PC-3 (cell line): ENCODE data around the gene PLEKHO1. TPM values are rescaled to one million over a fixed set of nuclear protein-coding genes. Genes with fewer than 3 reads are reported as not detected.

Experiments used
- ATAC-seq: fragments of 200-7000 bp; cut with Tn5 transposase; 2 replicates; pipeline ENCODE4 v1.9.1; 2020; ENCODE audit warnings: mild to moderate bottlenecking, moderate library complexity
- Bru-seq: library from RNA; stranded (reverse); fragments of 400-500 nt; gene quantifications from one replicate; lab custom pipeline; 2021; lab: Mats Ljungman, UMichigan
- BruChase-seq, 2 experiments: library from RNA; stranded (reverse); fragments of 400-500 nt; gene quantifications; one replicate each; lab custom pipeline; 2021; lab: Mats Ljungman, UMichigan
- BruUV-seq: library from RNA; stranded (reverse); fragments of 400-500 nt; replicated peaks from 2 replicates; lab custom pipeline; 2021; lab: Mats Ljungman, UMichigan
- CTCF ChIA-PET: fragments of 300-600 bp; sonication (Branson Sonifier 250); formaldehyde crosslinking; loops from one replicate; lab custom pipeline; 2022; ENCODE audit warnings: antibody characterized with exemption; lab: Charles Lee
- POLR2A ChIA-PET: fragments of 300-600 bp; sonication (Branson Sonifier 250); formaldehyde crosslinking; loops from one replicate; lab custom pipeline; 2022; ENCODE audit warnings: antibody characterized with exemption; ENCODE audit not compliant: unreplicated experiment; lab: Charles Lee
- DNase-seq: peaks from one replicate; pipeline ENCODE4 v3.0.0-alpha.2; 2015
- H2AFZ ChIP-seq: fragments of 300-600 bp; sonication (generic); 2 replicates; pipeline ENCODE4 v1.6.0; 2016; ENCODE audit warnings: antibody characterized with exemption, low read length
- H3F3A ChIP-seq: fragments of 300-600 bp; sonication (generic); one replicate; pipeline ENCODE4 v1.6.0; 2017; ENCODE audit warnings: antibody characterized with exemption, low read length, control low read depth, mild to moderate bottlenecking; ENCODE audit not compliant: unreplicated experiment
- H3K27ac ChIP-seq: fragments of 300-600 bp; sonication (generic); 2 replicates; pipeline ENCODE4 v1.5.1; 2016; ENCODE audit warnings: mild to moderate bottlenecking, low read length
- H3K27me3 ChIP-seq: fragments of 300-600 bp; sonication (generic); 2 replicates; pipeline ENCODE4 v1.6.1; 2016; ENCODE audit warnings: low read length, mixed read lengths
- H3K36me3 ChIP-seq: fragments of 300-600 bp; sonication (generic); 2 replicates; pipeline ENCODE4 v1.6.1; 2016; ENCODE audit warnings: low read depth, mixed run types, low read length, mixed read lengths
- H3K4me1 ChIP-seq: fragments of 300-600 bp; sonication (generic); 2 replicates; pipeline ENCODE4 v1.5.1; 2016; ENCODE audit warnings: low read length; ENCODE audit not compliant: insufficient read depth
- H3K4me2 ChIP-seq: fragments of 300-600 bp; sonication (generic); 2 replicates; pipeline ENCODE4 v1.6.0; 2016; ENCODE audit warnings: low read length
- H3K4me3 ChIP-seq: fragments of 300-600 bp; sonication (generic); 2 replicates; pipeline ENCODE4 v1.5.1; 2016; ENCODE audit warnings: mild to moderate bottlenecking, low read length, mixed read lengths
- H3K79me2 ChIP-seq: fragments of 300-600 bp; sonication (generic); 2 replicates; pipeline ENCODE4 v1.6.1; 2017; ENCODE audit warnings: low read length, mixed read lengths
- H3K9ac ChIP-seq: fragments of 300-600 bp; sonication (generic); 2 replicates; pipeline ENCODE4 v1.6.0; 2016; ENCODE audit warnings: mild to moderate bottlenecking, low read length
- H3K9me2 ChIP-seq: fragments of 300-600 bp; sonication (generic); replicated peaks from 2 replicates; pipeline ENCODE4 v1.6.1; 2016; ENCODE audit warnings: mixed run types, low read length, mixed read lengths
- H3K9me3 ChIP-seq: fragments of 300-600 bp; sonication (generic); 2 replicates; pipeline ENCODE4 v1.6.1; 2016; ENCODE audit warnings: low read length, mixed read lengths
- H4K20me1 ChIP-seq: fragments of 300-600 bp; sonication (generic); 2 replicates; pipeline ENCODE4 v1.6.1; 2016; ENCODE audit warnings: low read length, mixed read lengths
- CTCF ChIP-seq: fragments of 300-600 bp; sonication (generic); conservative IDR thresholded peaks from 2 replicates; pipeline ENCODE4 v1.5.1; 2017; ENCODE audit warnings: antibody characterized with exemption, low read depth, mild to moderate bottlenecking, low read length
- EZH2 ChIP-seq: fragments of 300-600 bp; sonication (generic); IDR thresholded peaks from one replicate; pipeline ENCODE4 v1.6.1; 2017; ENCODE audit warnings: antibody characterized with exemption, mild to moderate bottlenecking, low read length; ENCODE audit not compliant: unreplicated experiment
- EZH2phosphoT487 ChIP-seq: fragments of 300-600 bp; sonication (generic); IDR thresholded peaks from 2 replicates; pipeline ENCODE4 v1.6.1; 2018; ENCODE audit warnings: mild to moderate bottlenecking, antibody characterized with exemption, low read length, borderline replicate concordance
- intact Hi-C: fragments of 100-400 bp; cut with micrococcal nuclease; formaldehyde crosslinking; loops from 2 replicates; pipeline ENCODE4 v1.9.0; 2023
- long read RNA-seq: library from polyadenylated mRNA; unstranded; transcript quantifications from one replicate; pipeline ENCODE4 v2.0.0, GENCODE V29; 2021; ENCODE audit not compliant: unreplicated experiment
- total RNA-seq: library from RNA; depleted of rRNA; stranded (reverse); fragments of >200 nt; gene quantifications from 2 replicates; pipeline ENCODE4 v1.2.3, GENCODE V29; 2014; rRNA removed

The PLEKHO1 gene
- 13.8 and 29.5 TPM in 2 replicates for total RNA-seq
- percentile 52 among the genes with signal in this experiment for Bru-seq, nascent RNA
- percentile 55 among the genes with signal in this experiment for BruChase-seq, experiment 1, labeled RNA remaining after a 6-hour chase
- percentile 52 among the genes with signal in this experiment for BruChase-seq, experiment 2, labeled RNA remaining after a 2-hour chase
- long read RNA-seq, transcript PLEKHO1-201 (6 exons, 2,050 nt) = major isoform, 17 of 21 reads
- long read RNA-seq, partial matches to known transcripts = 0 of 21 reads
- long read RNA-seq, other reads (novel, unspliced or antisense) = 3 of 21 reads

GRCh38 chr1:150149271-150150132, at the start of gene PLEKHO1:
PLEKHO1 (plus strand) TSS chr1:150149916; CDS start chr1:150150258, 342 bp downstream.
- POLR2A ChIA-PET = interaction anchor here (0.6 to 0.7 kb wide), 4 partner anchors 65 to 262 kb away, joined by 4 to 15 read pairs (median 9); no protein-coding TSS in a partner anchor
- Histone ChIP-seq H3K9ac (peak within 1 kb of the TSS; percentile 27), H3K4me3 (peak within 1 kb of the TSS; percentile 69), H3K27ac (no peak within 1 kb of the TSS), H4K20me1 (no peaks in the 10 kb centered on the region), H3K9me2 (no peaks in the 10 kb centered on the region), H3K27me3 (no peaks in the 10 kb centered on the region), H3K4me1 (peaks cover 9% of the 10 kb centered on the region; the same call in 1 of the 2 replicates), H3K9me3 (no peaks in the 10 kb centered on the region), H3K4me2 (peak within 1 kb of the TSS; percentile 79), H3K79me2 (no peaks in the 10 kb centered on the region), H3K36me3 (no peaks in the 10 kb centered on the region; the same call in 1 of the 2 replicates), H2AFZ (peak within 1 kb of the TSS; percentile 67), H3F3A (peaks cover 4% of the 10 kb centered on the region)
- CTCF ChIA-PET = no interaction called here
- peak; percentile 82 for DNase-seq
- no TSS peak for BruUV-seq
- intact Hi-C loops = no loop called here
- no peak for TF ChIP-seq EZH2
- no peak for TF ChIP-seq CTCF
- TF ChIP-seq EZH2phosphoT487 = no peak
- peak; percentile 84 for ATAC-seq

GRCh38 chr1:150102986-150103385, 46.7 kb upstream of the PLEKHO1 start:
- no peaks in the 10 kb centered on the region for H3K27me3 ChIP-seq
- no peaks in the 10 kb centered on the region for H3K79me2 ChIP-seq
- no peak for ATAC-seq
- H2AFZ ChIP-seq = no peak overlapping the region
- no peaks in the 10 kb centered on the region for H3F3A ChIP-seq
- no peak overlapping the region for H3K9ac ChIP-seq
- no peak overlapping the region for H3K4me2 ChIP-seq
- no peaks in the 10 kb centered on the region for H3K4me1 ChIP-seq
- peaks cover 14% of the 10 kb centered on the region for H3K36me3 ChIP-seq
- no peak overlapping the region for H3K4me3 ChIP-seq
- CTCF ChIA-PET = no interaction called here
- no peaks in the 10 kb centered on the region for H3K9me2 ChIP-seq
- H4K20me1 ChIP-seq = no peaks in the 10 kb centered on the region
- TF ChIP-seq EZH2phosphoT487 (no peak), CTCF (no peak), EZH2 (no peak)
- no peak for DNase-seq
- no peak overlapping the region for H3K27ac ChIP-seq
- intact Hi-C loops = no loop called here
- no TSS peak for BruUV-seq
- POLR2A ChIA-PET = no interaction called here
- no peaks in the 10 kb centered on the region for H3K9me3 ChIP-seq
